AG04450 (cell line): ENCODE results near the gene PAN2. TPM values are rescaled to one million over a fixed set of nuclear protein-coding genes. Genes with fewer than 3 reads are reported as not detected.

Source experiments
- CTCF ChIA-PET: fragments of 300-600, 350-600 bp; formaldehyde crosslinking; extraction: SDS; loops from one replicate; lab custom pipeline; 2022; ENCODE audit warnings: antibody characterized with exemption, inconsistent platforms; lab: Charles Lee
- POLR2A ChIA-PET: fragments of 350-600 bp; formaldehyde crosslinking; extraction: SDS; loops from one replicate; lab custom pipeline; 2021; ENCODE audit warnings: antibody characterized with exemption, inconsistent platforms; lab: Yijun Ruan, JAX
- DNase-seq: peaks from one replicate; pipeline ENCODE4 v3.0.0-alpha.2; 2011; ENCODE audit warnings: low read depth, low spot score
- H3K27ac ChIP-seq: one replicate; pipeline ENCODE4 v1.5.1; 2012; ENCODE audit warnings: low read depth, low read length, control low read depth
- H3K27me3 ChIP-seq: one replicate; pipeline ENCODE4 v1.6.0; 2012; ENCODE audit warnings: low read length; ENCODE audit not compliant: control insufficient read depth, insufficient read depth
- H3K4me3 ChIP-seq: 2 replicates; pipeline ENCODE4 v1.5.1; 2011; ENCODE audit warnings: mild to moderate bottlenecking, low read depth, low read length, control low read depth
- H3K9me3 ChIP-seq: 2 replicates; pipeline ENCODE4 v1.5.1; 2012; ENCODE audit warnings: low read length; ENCODE audit not compliant: control insufficient read depth, insufficient read depth
- polyA plus RNA-seq: library from polyadenylated mRNA; depleted of rRNA; stranded (reverse); fragments of >200 nt; gene quantifications from 2 replicates; pipeline ENCODE4 v1.2.3, GENCODE V29; 2011
- TF ChIP-seq, protein P1 (sequence below): IDR thresholded peaks from 2 replicates; pipeline ENCODE4 v1.5.1; 2011; ENCODE audit warnings: low read depth, low read length, control low read depth, inconsistent platforms

The PAN2 gene
- polyA plus RNA-seq, 1 experiment, result 18.5 TPM

GRCh38 chr12:56362130-56363059 is 28.6 kb upstream of the PAN2 start, which contains the start of gene APOF:
TSS of gene APOF (minus strand) at chr12:56362857. CDS start at chr12:56362745, 112 bp downstream.
- Histone ChIP-seq H3K27me3 (peaks cover 3% of the 10 kb centered on the region), H3K27ac (no peak within 1 kb of the TSS), H3K9me3 (no peaks in the 10 kb centered on the region), H3K4me3 (no peak within 1 kb of the TSS)
- CTCF ChIA-PET, result no interaction called here
- no peak for DNase-seq
- TF ChIP-seq, protein P1, sequence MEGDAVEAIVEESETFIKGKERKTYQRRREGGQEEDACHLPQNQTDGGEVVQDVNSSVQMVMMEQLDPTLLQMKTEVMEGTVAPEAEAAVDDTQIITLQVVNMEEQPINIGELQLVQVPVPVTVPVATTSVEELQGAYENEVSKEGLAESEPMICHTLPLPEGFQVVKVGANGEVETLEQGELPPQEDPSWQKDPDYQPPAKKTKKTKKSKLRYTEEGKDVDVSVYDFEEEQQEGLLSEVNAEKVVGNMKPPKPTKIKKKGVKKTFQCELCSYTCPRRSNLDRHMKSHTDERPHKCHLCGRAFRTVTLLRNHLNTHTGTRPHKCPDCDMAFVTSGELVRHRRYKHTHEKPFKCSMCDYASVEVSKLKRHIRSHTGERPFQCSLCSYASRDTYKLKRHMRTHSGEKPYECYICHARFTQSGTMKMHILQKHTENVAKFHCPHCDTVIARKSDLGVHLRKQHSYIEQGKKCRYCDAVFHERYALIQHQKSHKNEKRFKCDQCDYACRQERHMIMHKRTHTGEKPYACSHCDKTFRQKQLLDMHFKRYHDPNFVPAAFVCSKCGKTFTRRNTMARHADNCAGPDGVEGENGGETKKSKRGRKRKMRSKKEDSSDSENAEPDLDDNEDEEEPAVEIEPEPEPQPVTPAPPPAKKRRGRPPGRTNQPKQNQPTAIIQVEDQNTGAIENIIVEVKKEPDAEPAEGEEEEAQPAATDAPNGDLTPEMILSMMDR, result no peak
- POLR2A ChIA-PET, result no interaction called here

- Histone ChIP-seq H3K27ac (no peak overlapping the region), H3K27me3 (peaks cover 3% of the 10 kb centered on the region), H3K9me3 (no peaks in the 10 kb centered on the region), H3K4me3 (no peak overlapping the region)
- TF ChIP-seq, protein P1, result no peak
- ChIA-PET CTCF (no interaction called here), POLR2A (no interaction called here)
- no peak for DNase-seq
Observed at GRCh38 chr12:56361487-56362129, 27.8 kb upstream of the PAN2 start.

DNA sequence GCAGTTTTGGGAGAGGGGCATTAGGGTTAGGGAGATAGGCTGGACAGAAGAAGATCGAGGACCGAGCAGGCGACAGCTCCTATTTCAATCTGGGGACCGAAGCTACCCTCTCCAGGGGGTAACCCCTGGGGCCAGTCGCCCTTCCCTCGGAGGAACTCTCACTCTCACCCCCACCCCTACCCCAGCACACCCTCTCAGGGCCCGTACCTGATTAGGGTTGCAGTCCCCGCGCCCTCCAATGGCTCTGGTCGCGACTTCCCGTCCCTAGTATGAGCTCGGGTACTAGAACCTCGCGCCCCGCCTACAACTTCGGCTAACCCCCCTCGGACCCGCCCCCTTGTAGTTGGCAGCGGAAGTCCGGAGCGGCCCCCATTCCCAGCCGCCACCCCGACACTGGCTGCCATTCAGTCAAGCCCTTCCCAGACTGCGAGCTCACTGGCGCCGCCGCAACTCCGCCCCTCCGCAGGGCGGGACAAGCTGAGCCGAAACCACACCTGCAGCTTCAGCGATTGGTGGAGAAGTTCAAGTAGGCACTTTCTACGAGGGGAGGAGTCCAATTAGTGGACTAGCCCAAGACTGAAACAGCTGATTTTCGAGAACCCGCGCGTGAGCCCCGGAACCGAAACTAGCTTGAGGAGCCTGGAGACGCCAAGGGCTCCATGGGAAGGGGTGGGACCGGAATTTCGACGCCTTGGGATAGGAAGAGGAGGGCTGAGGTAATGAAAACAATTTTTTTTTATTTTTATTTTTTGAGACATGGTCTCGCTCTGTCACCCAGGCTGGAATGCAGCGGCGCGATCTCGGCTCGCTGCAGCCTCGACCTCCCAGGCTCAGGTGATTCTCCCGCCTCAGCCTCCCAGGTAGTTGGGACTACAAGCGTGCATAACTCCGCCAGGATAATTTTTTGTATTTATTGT is 26.3 kb upstream of the PAN2 start, which contains the start of gene STAT2:
STAT2 (minus strand) TSS at position 257 of the 917 bp plus-strand sequence. CDS start 3,536 bp downstream, outside the sequence.
- CTCF ChIA-PET, result interaction anchor here (0.8 to 4.0 kb wide), 6 partner anchors 14 to 277 kb away, joined by 3 to 54 read pairs (median 4); partner anchors contain the start of gene ZC3H10
- Histone ChIP-seq H3K9me3 (no peaks in the 10 kb centered on the region), H3K4me3 (peak within 1 kb of the TSS; percentile 98), H3K27me3 (no peaks in the 10 kb centered on the region), H3K27ac (peak within 1 kb of the TSS; percentile 94)
- TF ChIP-seq, protein P1, result no peak
- peak; percentile 100 for DNase-seq
- POLR2A ChIA-PET, result interaction anchor here (0.6 to 3.2 kb wide), 22 partner anchors 9 to 629 kb away, joined by 3 to 21 read pairs (median 4); partner anchors contain the start of genes CNPY2, CS, GLS2 and PA2G4

- ChIA-PET CTCF (interaction anchor here (0.6 to 4.0 kb wide), 6 partner anchors 88 to 278 kb away, joined by 3 to 54 read pairs (median 5); partner anchors contain the start of gene ZC3H10), POLR2A (interaction anchor here (0.5 to 3.2 kb wide), 12 partner anchors 10 to 278 kb away, joined by 3 to 21 read pairs (median 7); partner anchors contain the start of genes CNPY2, PA2G4, RNF41 and TIMELESS)
- peak overlapping the region; percentile 94 for H3K27ac ChIP-seq
- TF ChIP-seq, protein P1, result 0 out of 2 replicates have a peak, but pooled peaks have one; percentile 3
- H3K27me3 ChIP-seq, result no peaks in the 10 kb centered on the region
- H3K4me3 ChIP-seq, result peak overlapping the region; percentile 98
- no peaks in the 10 kb centered on the region for H3K9me3 ChIP-seq
- DNase-seq, result peak; percentile 71
Observed at GRCh38 chr12:56358836-56359532, 25.2 kb upstream of the PAN2 start.
